SW 1271 (cell line): Measurements from ENCODE around the gene OR8B4.
"Not testable (repeated sequence)": the region's sequence is repeated elsewhere in the genome, so short reads cannot be mapped to it uniquely, and the experiment has no call there.

Experiments used
- DNase-seq, 2 experiments: peaks; one replicate each; lab custom pipeline; 2025; lab: John Stamatoyannopoulos, UW

OR8B4 gene, protein sequence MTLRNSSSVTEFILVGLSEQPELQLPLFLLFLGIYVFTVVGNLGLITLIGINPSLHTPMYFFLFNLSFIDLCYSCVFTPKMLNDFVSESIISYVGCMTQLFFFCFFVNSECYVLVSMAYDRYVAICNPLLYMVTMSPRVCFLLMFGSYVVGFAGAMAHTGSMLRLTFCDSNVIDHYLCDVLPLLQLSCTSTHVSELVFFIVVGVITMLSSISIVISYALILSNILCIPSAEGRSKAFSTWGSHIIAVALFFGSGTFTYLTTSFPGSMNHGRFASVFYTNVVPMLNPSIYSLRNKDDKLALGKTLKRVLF

DNA sequence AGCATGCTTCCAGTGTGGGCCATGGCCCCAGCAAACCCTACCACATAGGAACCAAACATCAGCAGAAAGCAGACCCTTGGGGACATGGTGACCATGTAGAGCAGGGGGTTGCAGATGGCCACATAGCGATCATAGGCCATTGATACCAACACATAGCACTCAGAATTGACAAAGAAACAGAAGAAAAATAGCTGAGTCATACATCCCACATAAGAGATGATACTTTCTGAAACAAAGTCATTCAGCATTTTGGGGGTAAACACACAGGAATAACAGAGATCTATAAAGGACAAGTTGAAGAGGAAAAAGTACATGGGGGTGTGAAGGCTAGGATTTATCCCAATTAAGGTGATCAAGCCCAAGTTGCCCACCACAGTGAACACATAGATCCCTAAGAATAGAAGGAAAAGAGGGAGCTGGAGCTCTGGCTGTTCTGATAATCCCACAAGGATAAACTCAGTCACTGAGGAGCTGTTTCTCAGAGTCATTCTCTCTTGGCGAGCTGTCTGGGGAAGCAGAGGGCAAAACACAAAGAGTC is at the start of gene OR8B4:
TSS of gene OR8B4 (minus strand) at position 488 of the 538 bp plus-strand sequence. CDS start at position 488, 0 bp downstream.
- DNase-seq, result no peak

DNA sequence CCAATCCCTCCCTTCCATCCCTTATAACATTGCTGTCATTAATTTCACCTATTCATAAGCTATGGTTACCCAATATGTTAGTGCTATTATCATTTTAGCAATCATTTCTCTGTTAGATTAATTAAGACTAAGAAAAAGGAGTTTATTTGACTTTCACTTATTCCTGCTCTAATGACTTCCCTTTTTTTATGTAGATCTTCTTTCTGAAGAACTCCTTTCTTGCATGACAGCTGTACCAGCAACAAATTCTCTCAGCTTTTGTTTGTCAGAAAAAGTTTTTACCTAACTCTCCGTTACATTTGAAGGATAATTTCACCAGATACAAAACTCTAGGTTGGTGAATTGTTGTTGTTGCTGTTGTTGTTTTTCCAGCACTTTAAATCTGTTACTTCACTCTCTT is 49.4 kb upstream of the OR8B4 start:
- no peak for DNase-seq

DNA sequence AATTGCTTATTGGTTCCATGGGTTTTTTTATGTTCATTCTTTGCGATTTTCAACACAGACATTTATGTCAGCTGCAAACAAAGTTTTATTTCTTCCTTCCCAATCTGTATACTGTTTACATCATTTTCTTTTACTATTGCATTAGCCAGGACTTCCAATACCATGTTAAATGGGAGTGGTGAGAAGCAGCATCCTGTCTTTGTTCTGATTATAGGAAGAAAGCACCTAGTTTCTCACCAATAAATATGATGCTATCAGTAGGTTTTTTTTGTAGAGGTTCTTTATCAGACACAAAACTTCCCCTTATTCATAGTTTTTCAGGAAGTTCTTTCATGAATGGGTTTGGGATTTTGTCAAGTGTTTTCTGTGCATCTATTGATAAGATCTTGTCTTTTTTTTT is 48.8 kb upstream of the OR8B4 start:
- no peak for DNase-seq

DNA sequence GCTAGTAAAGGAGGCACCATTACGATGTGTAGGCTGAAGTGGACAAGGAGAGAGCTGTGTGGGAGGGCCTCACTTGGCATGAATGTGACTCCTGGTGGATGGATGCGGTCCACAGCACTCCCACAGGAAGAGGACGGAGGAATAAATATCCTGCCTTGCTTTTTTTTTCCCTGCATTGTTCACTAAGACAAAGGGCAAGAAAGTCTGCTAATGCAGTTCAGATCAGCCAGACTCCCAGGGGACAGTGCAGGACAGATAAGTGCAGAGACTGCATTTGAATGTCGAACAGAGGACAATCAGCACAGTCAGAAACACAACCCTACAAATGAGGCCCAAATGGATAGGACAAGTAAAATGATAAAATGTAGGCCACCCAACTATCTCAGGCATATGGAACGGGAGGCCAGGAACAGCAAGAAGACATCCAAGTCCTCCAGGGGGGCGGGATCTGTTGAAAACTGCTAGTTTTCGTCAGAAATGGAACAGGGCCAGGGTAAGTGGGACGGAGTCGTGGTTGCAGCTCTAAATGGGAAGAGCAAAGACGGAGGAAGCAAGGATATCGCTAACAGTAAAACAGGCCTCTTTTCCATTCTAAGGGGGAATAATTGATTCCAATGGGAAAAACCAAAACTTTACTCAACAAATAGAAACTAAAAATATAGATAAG is 46.0 kb upstream of the OR8B4 start:
- DNase-seq, result no peak

DNA sequence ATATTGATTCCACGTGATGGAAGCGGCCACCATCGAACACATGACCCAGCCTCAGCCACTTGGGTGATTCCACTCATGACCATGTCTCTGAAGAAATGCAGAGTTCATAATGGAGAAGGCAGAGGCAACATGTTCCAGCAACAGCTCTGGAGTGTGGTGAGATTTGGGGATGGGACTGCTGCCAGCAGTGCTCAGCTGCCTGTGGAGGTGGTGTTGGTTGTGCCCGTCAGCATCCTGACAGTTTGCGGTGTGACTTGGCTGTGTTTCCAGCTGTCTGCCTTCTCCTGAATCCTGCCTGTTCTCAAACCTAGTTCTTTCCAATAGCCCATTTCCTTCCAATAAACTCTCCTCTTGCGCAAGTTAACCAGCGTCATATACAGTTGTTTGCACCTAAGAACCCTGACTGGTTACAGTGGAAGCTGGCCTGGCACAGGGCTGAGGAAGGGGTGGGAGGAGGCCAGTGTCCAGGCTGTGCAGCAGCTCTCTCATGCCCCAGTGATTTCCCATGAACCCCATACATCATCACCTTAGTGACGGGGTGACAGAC is 42.8 kb upstream of the OR8B4 start:
- no peak for DNase-seq

DNA sequence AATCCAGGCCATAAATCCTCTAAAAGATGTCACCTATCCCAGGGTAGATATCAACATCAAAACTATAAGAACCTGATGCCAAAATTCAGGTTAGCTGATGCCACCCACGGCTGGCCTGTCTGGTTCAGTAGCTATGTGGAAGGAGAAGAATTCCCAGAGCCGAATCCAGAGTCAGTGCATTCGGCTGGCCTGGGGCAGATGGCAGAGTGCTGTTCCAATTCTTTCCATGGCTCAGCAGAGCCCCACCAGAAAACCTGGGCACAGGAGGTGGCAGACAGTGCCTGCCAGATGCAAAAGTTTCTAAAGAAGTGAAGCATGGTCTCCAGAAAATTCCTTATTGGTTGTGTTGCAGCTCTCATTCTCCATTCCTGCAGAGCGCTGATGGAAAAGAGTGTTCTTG is 40.7 kb upstream of the OR8B4 start:
- no peak for DNase-seq

DNA sequence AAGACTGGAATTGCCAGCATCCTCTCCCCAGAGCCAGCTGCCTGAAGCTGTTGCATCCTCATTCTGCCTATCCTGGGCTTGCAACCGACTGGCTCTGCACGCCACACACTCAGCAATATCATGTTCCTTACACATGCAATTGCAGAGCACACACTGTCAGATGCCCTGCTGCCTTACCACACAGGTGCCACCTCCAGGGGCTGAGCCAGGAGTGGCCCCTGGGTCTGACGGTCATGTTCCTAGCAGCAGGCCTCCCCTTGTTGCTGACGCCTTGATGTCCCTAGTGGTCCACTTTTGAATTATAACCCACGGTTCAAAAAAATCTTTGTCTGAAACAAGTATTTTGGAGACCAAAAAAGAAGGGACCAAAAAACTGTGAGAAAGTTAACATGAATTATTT is 39.3 kb upstream of the OR8B4 start:
- no peak for DNase-seq

DNA sequence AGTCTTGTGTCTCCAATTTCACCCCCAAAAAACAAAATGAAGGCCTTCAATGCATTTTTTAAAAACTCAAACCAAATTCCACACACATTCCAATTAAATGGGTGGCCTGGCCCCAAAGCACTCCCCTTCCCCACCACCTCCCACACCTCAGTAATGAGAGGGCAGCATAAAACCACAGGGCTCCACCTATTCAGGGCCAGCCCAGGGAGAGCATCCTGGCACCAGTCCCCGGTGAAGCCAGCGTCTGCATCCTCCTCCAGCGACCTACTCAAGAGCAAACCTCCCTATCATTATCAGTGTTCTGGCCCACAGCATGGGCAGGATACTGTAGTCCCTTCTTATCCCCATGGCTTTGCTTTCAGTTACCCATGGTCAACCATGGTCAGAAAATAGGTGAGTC is 38.7 kb upstream of the OR8B4 start:
- DNase-seq, result no peak

DNA sequence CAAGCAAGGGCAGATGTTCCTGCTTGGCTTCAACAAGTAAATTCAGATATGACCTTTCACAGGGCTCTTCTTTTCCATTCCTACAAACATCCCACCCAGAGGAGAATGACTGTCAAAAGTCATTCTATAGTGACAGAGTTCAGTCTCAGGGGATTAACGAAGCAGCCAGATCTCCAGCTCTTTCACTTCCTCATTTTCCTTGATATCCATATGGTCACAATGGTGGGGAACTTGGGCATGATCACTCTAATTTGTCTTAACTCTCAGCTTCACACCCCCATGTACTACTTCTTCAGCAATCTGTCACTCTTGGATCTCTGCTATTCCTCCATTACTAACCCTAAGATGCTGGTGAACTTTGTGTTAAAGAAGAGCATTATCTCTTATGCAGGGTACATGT is 35.8 kb upstream of the OR8B4 start:
- no peak for DNase-seq

DNA sequence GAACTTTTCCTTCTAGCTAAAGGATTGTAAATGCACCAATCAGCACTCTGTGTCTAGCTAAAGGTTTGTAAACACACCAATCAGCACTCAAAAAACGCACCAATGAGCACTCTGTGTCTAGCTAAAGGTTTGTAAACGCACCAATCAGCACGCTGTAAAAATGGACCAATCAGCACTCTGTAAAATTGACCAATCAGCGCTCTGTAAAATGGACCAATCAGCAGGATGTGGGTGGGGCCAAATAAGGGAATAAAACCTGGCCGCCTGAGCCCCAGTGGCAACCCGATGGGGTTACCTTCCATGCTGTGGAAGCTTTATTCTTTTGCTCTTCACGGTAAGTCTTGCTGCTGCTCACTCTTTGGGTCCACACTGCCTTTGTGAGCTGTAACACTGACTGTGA is 34.7 kb upstream of the OR8B4 start:
- not testable (repeated sequence) for DNase-seq

DNA sequence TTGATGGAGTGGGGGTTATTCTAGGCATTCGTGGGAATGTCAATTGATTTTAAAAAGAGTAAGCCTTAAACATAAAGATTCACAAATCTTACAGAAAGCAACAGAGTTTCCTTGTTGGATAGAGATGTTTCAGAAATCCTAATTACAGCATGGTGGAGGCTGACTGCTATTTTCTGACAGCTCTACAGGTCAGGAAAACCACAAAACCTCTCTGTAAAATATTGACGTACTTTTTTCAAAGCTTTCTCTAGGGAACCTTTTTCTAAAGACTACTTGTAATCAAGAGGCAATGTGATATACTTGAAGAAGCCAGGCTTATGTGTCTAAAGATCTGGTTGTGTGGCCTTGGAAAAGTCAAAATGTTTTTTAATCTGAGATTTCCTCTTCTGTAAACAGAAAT is 29.9 kb upstream of the OR8B4 start:
- DNase-seq, result no peak

DNA sequence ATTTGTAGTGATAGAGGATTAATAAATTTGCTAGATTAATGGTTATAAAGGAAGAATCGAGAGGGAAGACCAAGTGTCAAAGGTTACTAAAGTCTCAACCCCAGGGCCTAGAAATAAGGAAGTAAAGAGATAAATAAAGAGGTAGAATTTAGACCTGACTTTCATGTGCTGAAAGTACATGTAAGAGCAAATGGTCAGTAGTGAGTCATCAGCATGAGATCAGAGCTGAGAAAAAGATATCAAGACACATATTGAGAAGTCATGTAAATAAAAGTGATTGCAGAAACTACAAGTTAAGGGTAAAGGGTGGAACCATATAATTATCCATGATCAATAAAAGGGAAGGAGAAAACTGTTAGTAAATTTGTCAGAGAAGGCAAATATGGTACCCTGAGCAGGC is 22.2 kb upstream of the OR8B4 start:
- no peak for DNase-seq

DNA sequence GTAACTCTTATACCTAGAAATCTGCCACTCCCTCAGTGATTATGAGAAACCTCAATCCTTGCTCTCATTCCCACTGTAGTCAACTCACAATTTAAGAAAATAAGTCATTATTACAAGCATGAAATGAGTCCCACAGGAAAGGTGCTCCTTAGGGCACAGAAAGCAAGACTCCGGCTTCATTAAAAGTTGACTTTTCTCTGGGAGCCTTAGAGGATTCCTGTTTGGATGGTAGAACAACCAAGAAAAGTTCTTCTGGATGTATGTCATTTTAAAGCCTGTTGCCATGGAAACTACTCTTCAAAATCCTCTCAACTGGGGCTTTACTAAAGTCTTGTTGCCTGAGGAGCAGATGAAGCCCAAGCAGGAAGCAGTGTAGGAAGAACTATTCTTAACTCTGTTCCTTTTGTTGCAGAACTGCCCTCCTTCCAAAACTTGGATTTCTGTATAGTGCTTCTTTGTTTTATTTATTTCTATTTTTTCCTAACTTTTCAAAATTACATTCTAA is 21.0 kb upstream of the OR8B4 start, which contains the start of gene OR8B8:
TSS of gene OR8B8 (minus strand) at position 51 of the 505 bp plus-strand sequence. CDS start 4,611 bp downstream, outside the sequence.
- DNase-seq, result no peak

DNA sequence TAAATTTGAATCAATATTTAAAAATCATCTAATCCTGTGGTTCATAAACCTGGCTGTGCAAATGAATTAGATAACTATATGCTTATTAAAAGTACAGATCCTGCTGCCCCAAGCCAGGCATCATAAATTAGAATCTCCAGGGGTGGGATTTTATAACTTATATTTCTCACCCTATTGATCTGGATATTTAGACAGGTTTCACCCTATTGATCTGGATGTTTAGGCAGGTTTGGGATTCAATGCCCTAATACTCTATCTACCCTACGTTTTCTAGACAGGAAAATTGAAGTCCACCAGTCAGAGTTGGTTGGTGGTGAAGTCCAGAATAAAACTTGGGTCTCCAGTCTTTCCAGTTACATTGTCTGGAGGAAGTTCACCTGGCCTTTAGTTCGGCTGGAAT is 18.2 kb upstream of the OR8B4 start:
- DNase-seq, result no peak

DNA sequence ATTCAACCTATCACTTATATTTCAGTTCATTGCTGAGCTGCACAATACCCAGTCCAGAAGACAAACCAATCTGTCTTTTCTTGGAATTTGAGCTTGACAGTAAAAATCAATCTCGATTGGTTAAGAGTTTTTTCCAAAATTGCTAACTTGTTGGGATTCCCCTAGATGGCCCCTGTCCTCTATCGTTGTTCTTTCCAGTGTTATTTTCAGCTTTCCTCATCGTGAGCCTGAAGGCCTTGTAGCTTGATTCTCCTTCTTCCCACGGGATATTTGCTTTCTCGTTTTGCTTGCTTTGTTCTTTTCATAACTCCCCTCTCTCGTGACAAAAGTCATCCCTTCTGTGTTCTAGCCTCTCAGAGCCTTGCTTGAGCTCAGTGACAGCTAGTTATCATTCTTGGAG is 17.8 kb upstream of the OR8B4 start:
- no peak for DNase-seq

DNA sequence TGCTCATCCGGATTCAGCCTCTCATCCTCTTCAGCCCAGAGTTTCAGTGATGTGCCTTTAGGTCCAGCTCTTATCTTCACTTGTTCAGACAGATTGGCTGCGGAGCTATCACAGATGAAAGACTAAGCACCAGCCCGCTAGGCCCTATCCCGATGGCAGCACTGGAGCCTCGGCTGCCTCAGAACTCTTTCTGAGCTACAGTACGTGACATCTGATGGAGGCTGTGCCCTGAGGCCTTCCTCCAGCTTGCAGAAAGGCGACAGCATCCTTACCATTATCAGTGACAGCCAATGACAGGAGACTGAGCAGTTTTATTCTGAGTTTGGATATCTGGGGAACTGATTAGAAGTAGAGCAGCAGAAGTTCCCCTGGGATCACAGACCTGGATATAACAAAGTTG is 16.8 kb upstream of the OR8B4 start:
- DNase-seq, result no peak

DNA sequence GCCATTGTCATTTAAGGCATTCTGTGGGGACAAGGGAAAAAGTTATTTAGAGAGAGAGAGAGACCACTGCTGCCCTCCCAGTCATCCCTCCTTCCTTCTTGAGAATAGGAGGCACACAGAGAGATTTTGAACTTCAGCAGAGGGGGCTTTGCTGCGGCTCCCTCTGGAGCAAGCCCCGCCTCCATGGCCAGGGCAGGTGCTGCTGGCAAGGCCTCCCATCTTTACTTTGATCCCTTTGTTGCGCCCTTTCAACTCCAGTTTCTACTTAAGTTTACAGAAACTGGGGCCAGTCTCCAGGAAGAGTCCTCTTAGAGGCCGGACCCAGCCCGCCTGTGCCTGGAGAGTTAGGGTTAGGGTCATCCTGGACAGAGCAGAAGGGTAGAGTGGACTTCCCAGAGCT is 16.4 kb upstream of the OR8B4 start:
- DNase-seq, result no peak

DNA sequence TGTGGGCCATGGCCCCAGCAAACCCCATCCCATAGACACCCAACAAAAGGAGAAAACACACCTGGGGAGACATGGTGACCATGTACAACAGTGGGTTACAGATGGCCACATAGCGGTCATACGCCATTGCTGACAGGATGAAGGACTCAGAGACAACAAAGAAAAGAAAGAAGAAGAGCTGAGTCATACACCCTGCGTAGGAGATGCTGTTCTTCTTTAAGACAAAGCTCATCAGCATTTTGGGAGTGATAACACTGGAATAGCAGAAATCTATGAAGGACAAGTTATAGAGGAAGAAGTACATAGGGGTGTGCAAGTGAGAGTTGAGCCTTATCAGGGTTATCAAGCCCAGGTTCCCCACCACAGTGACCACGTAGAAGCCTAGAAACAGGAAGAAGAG is 15.9 kb upstream of the OR8B4 start:
- no peak for DNase-seq

DNA sequence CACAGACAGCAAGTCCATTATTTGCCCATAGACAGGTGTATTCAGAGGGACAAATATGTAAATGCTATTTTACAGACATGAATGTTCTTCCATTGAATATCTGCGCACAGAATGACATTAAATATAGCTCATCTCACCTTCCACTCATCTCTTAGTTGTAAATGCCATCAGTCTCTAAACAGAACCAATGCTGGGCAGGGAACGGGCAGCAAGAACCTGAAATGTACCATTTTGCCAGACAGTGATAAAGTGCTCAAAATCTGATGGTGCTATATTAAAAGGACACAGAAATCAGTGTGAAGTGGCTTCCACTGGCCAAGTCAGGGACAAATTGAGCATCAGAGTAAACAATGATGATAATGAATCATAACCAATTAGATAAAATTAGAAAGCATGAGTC is 10.0 kb upstream of the OR8B4 start:
- DNase-seq, result no peak

DNA sequence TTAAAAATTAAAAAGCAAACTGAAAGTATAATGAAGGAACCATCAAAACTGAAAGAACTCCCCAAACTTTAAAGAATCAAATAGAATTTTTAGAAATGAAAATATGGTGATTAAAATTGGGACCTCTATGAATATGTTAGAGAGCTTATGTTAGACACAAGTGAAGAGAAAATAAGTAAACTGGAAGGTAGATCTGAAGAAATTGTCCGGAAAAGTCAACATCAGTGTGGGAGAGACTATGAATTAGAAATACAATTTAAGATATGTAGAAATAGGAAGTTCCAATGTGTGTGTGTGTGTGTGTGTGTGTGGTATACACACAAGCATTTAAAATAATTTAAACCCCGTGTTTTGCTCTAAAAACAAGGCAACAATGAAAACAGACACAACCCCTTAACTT is 4.9 kb upstream of the OR8B4 start:
- DNase-seq, result no peak

DNA sequence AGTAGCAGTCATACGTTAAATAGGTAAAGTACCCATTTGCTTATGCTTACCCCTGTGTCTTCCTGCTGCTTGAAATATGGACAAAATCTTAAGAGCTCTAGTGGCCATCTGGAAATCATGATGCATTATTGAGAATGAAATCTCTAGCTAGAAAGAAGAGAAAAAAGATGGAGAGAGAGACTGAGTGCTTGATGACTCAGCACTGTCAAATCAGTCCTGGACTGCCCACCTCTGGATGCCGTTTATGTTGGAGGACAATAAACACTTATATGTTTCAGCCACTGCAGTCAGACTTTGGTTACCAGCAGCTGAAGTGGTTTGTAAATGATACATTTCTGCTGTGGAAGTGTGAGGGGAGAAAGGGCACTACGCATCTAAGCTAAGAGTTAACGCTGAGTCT is 3.6 kb downstream of the OR8B4 start:
- no peak for DNase-seq

DNA sequence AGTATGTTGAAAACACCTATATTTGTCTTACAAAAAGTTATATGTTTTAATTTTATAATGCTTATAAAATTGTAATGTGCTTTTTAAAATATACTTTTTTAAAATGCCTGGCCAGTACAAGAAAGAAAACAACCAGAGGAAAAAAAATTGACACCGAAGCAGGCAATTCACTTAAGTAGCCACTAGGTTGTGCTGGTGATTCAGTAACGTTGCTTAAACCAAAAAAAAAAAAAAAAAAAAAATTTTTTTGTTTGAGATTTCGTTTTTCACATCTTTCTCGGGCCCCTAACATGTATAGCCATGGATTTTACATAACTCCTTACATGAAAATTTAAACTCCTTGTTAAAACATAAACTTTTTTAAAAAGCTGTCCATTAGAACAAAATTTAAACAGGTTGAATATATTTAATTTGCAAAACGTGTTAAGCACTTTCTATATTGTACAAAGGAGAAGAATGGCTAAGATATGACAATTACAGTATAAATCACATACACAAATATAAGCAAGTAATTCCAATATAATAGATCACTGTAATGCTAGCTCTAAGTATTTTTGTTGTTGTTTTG is 9.2 kb downstream of the OR8B4 start:
- DNase-seq, result peak in 1 of 2 experiments; percentile 53

DNA sequence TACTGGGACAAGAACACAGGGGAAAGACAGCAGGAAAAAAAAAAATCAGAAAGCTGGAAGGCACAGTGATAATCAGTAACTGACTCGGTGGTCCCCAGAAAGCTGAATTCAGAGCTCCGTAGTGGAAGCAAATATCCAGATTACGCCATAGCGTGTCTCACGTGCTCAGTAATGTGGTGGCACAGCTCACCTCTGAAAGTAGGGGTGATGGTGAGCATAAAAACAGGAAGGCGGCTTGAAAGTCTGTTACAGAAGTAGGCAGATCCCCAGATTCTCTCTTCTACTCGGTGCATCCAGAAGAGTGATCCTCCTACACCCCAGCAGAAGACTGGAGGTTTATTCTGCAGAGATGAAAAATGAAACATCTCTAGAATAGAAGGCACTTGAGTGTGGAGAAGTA is 14.8 kb downstream of the OR8B4 start:
- DNase-seq, result no peak
